IMR-90 (cell line): Measurements from ENCODE around the gene SRPRB. TPM values are rescaled to one million over a fixed set of nuclear protein-coding genes. Genes with fewer than 3 reads are reported as not detected.

Experiments
- ATAC-seq: fragments of 200-7000 bp; cut with Tn5 transposase; 2 replicates; pipeline ENCODE4 v1.9.1; 2020; ENCODE audit warnings: low read depth, mild to moderate bottlenecking, moderate library complexity
- BruUV-seq: library from RNA; stranded (reverse); fragments of 400-500 nt; replicated peaks from 2 replicates; lab custom pipeline; 2021; lab: Mats Ljungman, UMichigan
- CTCF ChIA-PET: fragments of 300-600 bp; formaldehyde crosslinking; extraction: SDS; loops from one replicate; lab custom pipeline; 2021; ENCODE audit warnings: antibody characterized with exemption; lab: Yijun Ruan, JAX
- POLR2A ChIA-PET: fragments of 300-600 bp; sonication (Branson Sonifier 250); formaldehyde crosslinking; loops from one replicate; lab custom pipeline; 2022; ENCODE audit warnings: antibody characterized with exemption; ENCODE audit not compliant: unreplicated experiment; lab: Charles Lee
- DNase-seq: peaks from one replicate; pipeline ENCODE4 v3.0.0; 2013
- H2AFZ ChIP-seq: replicated peaks from 2 replicates; pipeline ENCODE3; 2013; ENCODE audit warnings: low read length, mild to moderate bottlenecking; ENCODE audit not compliant: poor library complexity
- H2AK5ac ChIP-seq: 2 replicates; pipeline ENCODE4 v1.6.1; 2013; ENCODE audit warnings: low read depth, low read length, inconsistent platforms
- H2AK9ac ChIP-seq: replicated peaks from 2 replicates; pipeline ENCODE3; 2013; ENCODE audit warnings: mild to moderate bottlenecking, low read depth, low read length, moderate library complexity; ENCODE audit not compliant: poor library complexity
- H2BK120ac ChIP-seq: 2 replicates; pipeline ENCODE4 v1.6.1; 2013; ENCODE audit warnings: low read depth, low read length, inconsistent platforms
- H2BK15ac ChIP-seq: 3 replicates; pipeline ENCODE4 v1.6.1; 2013; ENCODE audit warnings: low read depth, low read length, inconsistent platforms
- H2BK20ac ChIP-seq: 2 replicates; pipeline ENCODE4 v1.6.1; 2013; ENCODE audit warnings: low read depth, mild to moderate bottlenecking, inconsistent platforms, low read length, moderate library complexity
- H2BK5ac ChIP-seq: 2 replicates; pipeline ENCODE4 v1.6.1; 2013; ENCODE audit warnings: mild to moderate bottlenecking, low read depth, low read length, inconsistent platforms; ENCODE audit not compliant: poor library complexity, severe bottlenecking
- H3K14ac ChIP-seq: replicated peaks from 2 replicates; pipeline ENCODE4 v1.6.1; 2013; ENCODE audit warnings: low read depth, low read length, inconsistent platforms
- H3K18ac ChIP-seq: 2 replicates; pipeline ENCODE4 v1.6.1; 2013; ENCODE audit warnings: low read depth, low read length, control low read depth
- H3K23ac ChIP-seq: 2 replicates; pipeline ENCODE4 v1.6.1; 2013; ENCODE audit warnings: low read depth, low read length, inconsistent platforms
- H3K27ac ChIP-seq: 2 replicates; pipeline ENCODE4 v1.5.1; 2013; ENCODE audit warnings: mild to moderate bottlenecking, control low read depth, low read length; ENCODE audit not compliant: insufficient read depth
- H3K27me3 ChIP-seq: 2 replicates; pipeline ENCODE4 v1.6.1; 2013; ENCODE audit warnings: low read length; ENCODE audit not compliant: control insufficient read depth, insufficient read depth
- H3K36me3 ChIP-seq: 2 replicates; pipeline ENCODE4 v1.6.1; 2013; ENCODE audit warnings: low read length, mixed read lengths; ENCODE audit not compliant: control insufficient read depth, insufficient read depth
- H3K4ac ChIP-seq: 2 replicates; pipeline ENCODE4 v1.6.1; 2013; ENCODE audit warnings: low read depth, low read length, inconsistent platforms
- H3K4me1 ChIP-seq: 2 replicates; pipeline ENCODE4 v1.6.1; 2013; ENCODE audit warnings: low read length, mixed read lengths; ENCODE audit not compliant: control insufficient read depth, insufficient read depth
- H3K4me2 ChIP-seq: 2 replicates; pipeline ENCODE4 v1.6.1; 2013; ENCODE audit warnings: low read depth, mild to moderate bottlenecking, control low read depth, low read length, moderate library complexity
- H3K4me3 ChIP-seq: 2 replicates; pipeline ENCODE4 v1.5.1; 2013; ENCODE audit warnings: low read depth, mild to moderate bottlenecking, control low read depth, low read length, moderate library complexity; ENCODE audit not compliant: insufficient read depth
- H3K56ac ChIP-seq: 2 replicates; pipeline ENCODE4 v1.6.1; 2013; ENCODE audit warnings: low read length, inconsistent platforms; ENCODE audit not compliant: insufficient read depth; ENCODE audit errors: extremely low read depth
- H3K79me1 ChIP-seq, 2 experiments: 2 replicates each; pipeline ENCODE4 v1.6.1; 2013; ENCODE audit warnings: low read length in 2 of 2, inconsistent platforms in 1 of 2, low read depth in 1 of 2
- H3K9ac ChIP-seq: 2 replicates; pipeline ENCODE4 v1.6.1; 2013; ENCODE audit warnings: low read depth, low read length, control low read depth
- H3K9me1 ChIP-seq: 2 replicates; pipeline ENCODE4 v1.6.1; 2013; ENCODE audit warnings: low read length, inconsistent platforms; ENCODE audit not compliant: insufficient read depth
- H3K9me3 ChIP-seq: 2 replicates; pipeline ENCODE4 v1.6.1; 2013; ENCODE audit warnings: low read length; ENCODE audit not compliant: control insufficient read depth, insufficient read depth
- H4K20me1 ChIP-seq: 2 replicates; pipeline ENCODE4 v1.6.1; 2013; ENCODE audit warnings: low read length, inconsistent platforms; ENCODE audit not compliant: insufficient read depth
- H4K5ac ChIP-seq: 2 replicates; pipeline ENCODE4 v1.6.1; 2013; ENCODE audit warnings: mild to moderate bottlenecking, low read depth, low read length, control low read depth
- H4K8ac ChIP-seq, 2 experiments: 2 replicates each; pipeline ENCODE4 v1.6.1; 2013; ENCODE audit warnings: low read depth in 2 of 2, low read length in 2 of 2, control low read depth in 1 of 2, inconsistent platforms in 1 of 2
- H4K91ac ChIP-seq: 2 replicates; pipeline ENCODE4 v1.6.1; 2013; ENCODE audit warnings: low read depth, low read length, inconsistent platforms; ENCODE audit not compliant: insufficient read depth
- CTCF ChIP-seq: conservative IDR thresholded peaks from 2 replicates; pipeline ENCODE4 v1.5.1; 2012; ENCODE audit warnings: mild to moderate bottlenecking, low read depth, low read length, improper control_type of control experiment
- WGBS, 2 experiments: methylation state at CpG; one replicate each; pipeline versions ENCODE4 v1.1.5 to v1.1.7; 2013; ENCODE audit warnings: missing lambda C conversion rate in 2 of 2; ENCODE audit not compliant: insufficient read length in 1 of 2; ENCODE audit errors: extremely low coverage in 2 of 2; 5-methylcytosine and 5-hydroxymethylcytosine counted together
- dilution Hi-C: fragments of 300-500 bp; cut with HindIII; formaldehyde crosslinking; loops from one replicate; pipeline ENCODE4 v1.14.3; 2018; ENCODE audit warnings: low sequenced_read_pairs; ENCODE audit not compliant: unreplicated experiment
- in situ Hi-C: fragments of 300-500 bp; cut with MboI; formaldehyde crosslinking; loops from 3 replicates; pipeline ENCODE4 v1.14.3; 2019; ENCODE audit warnings: low sequenced_read_pairs, inconsistent platforms, mixed read lengths
- intact Hi-C: fragments of 100-400 bp; cut with micrococcal nuclease; formaldehyde crosslinking; loops from 2 replicates; pipeline ENCODE4 v1.10.0; 2022
- polyA plus RNA-seq, 3 experiments: library from polyadenylated mRNA; depleted of rRNA; stranded (reverse); fragments of >200 nt; gene quantifications; 2 replicates each; pipeline ENCODE4 v1.2.3, GENCODE V29; 2012; ENCODE audit warnings: low replicate concordance in 1 of 3
- total RNA-seq: library from RNA; depleted of rRNA; stranded (reverse); fragments of >200 nt; gene quantifications from 2 replicates; pipeline ENCODE4 v1.2.3, GENCODE V29; 2012

SRPRB gene
- total and polyA plus RNA-seq, 2 of the 4 experiments (the other 2 are of a cell fraction), result 28.8 to 131 TPM

- Histone ChIP-seq H3K9me3 (no peaks in the 10 kb centered on the region), H2AK9ac (no peak overlapping the region), H3K79me1 (no peaks in the 10 kb centered on the region), H2AK5ac (no peak overlapping the region), H3K27me3 (peaks cover 8% of the 10 kb centered on the region), H3K23ac (no peak overlapping the region), H2BK5ac (no peak overlapping the region), H3K14ac (no peak overlapping the region), H4K8ac (no peak overlapping the region), H3K56ac (no peak overlapping the region), H2BK120ac (no peak overlapping the region), H3K27ac (no peak overlapping the region), H3K36me3 (peaks cover 3% of the 10 kb centered on the region), H3K9me1 (peaks cover 6% of the 10 kb centered on the region), H3K9ac (no peak overlapping the region), H2AFZ (no peak overlapping the region), H4K20me1 (no peaks in the 10 kb centered on the region), H3K4ac (no peak overlapping the region), H2BK20ac (no peak overlapping the region), H4K91ac (no peak overlapping the region), H4K5ac (no peak overlapping the region), H3K4me1 (no peaks in the 10 kb centered on the region), H3K4me2 (no peak overlapping the region), H3K4me3 (no peak overlapping the region), H2BK15ac (no peak overlapping the region), H3K18ac (no peak overlapping the region)
- ChIA-PET POLR2A (no interaction called here), CTCF (no interaction called here)
- in situ Hi-C loops (no loop called here), intact Hi-C loops (no loop called here), dilution Hi-C loops (no loop called here)
- DNase-seq, result no peak
- ATAC-seq, result no peak
- no peak for TF ChIP-seq CTCF
- BruUV-seq, result no TSS peak
- WGBS, 2 experiments, result 88% methylated on average over 1 of the region's 3 CpGs; no CpG with 5 or more reads in 1 of the 2 experiments
Observed at GRCh38 chr3:133830071-133830470, 24.5 kb downstream of the SRPRB start.
